SK-N-MC (cell line): Measurements from ENCODE around the gene HNRNPR.

Experiments
- EZH2 ChIP-seq: fragments of 200-600 bp; sonication (generic); IDR thresholded peaks from one replicate; pipeline ENCODE4 v1.6.1; 2017; ENCODE audit warnings: antibody characterized with exemption
- POLR2AphosphoS5 ChIP-seq: IDR thresholded peaks from 2 replicates; pipeline ENCODE4 v1.6.1; 2012; ENCODE audit warnings: mild to moderate bottlenecking, low read depth, low read length, borderline replicate concordance

GRCh38 chr1:23387494-23387893 is 43.4 kb upstream of the HNRNPR start:
- no peak for TF ChIP-seq POLR2AphosphoS5
- no peak for TF ChIP-seq EZH2
